GM12873 (cell line): ENCODE measurements around the gene LSP1.

Source experiments
- TF ChIP-seq, protein P1 (sequence below): IDR thresholded peaks from 2 replicates; pipeline ENCODE4 v1.5.1; 2012; ENCODE audit warnings: low read depth, mild to moderate bottlenecking, moderate library complexity, low read length, control low read depth; ENCODE audit not compliant: insufficient read depth; ENCODE audit errors: missing control alignments

LSP1 gene

DNA sequence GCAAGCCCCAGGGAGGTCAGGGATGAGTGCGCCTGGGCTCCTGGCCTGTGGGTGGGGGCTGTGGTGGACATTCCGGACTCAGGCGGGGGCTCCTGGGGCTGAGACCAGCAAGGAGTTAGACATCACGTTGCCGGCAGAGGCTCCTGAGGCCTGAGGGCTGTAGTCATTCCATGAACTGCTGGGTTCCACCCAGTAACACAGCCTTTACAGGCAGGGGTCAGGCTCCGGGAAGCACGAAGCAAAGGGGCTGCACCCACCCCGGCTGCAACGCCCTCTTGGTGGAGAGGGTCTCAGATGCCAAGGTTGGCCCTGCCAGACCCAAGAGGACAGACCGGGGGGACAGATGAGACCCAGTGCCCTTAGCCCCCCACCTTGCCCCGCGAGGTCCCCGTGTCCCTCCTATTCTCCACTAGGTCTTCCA is 75.6 kb downstream of the LSP1 start:
- TF ChIP-seq, protein P1, sequence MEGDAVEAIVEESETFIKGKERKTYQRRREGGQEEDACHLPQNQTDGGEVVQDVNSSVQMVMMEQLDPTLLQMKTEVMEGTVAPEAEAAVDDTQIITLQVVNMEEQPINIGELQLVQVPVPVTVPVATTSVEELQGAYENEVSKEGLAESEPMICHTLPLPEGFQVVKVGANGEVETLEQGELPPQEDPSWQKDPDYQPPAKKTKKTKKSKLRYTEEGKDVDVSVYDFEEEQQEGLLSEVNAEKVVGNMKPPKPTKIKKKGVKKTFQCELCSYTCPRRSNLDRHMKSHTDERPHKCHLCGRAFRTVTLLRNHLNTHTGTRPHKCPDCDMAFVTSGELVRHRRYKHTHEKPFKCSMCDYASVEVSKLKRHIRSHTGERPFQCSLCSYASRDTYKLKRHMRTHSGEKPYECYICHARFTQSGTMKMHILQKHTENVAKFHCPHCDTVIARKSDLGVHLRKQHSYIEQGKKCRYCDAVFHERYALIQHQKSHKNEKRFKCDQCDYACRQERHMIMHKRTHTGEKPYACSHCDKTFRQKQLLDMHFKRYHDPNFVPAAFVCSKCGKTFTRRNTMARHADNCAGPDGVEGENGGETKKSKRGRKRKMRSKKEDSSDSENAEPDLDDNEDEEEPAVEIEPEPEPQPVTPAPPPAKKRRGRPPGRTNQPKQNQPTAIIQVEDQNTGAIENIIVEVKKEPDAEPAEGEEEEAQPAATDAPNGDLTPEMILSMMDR: no peak

DNA sequence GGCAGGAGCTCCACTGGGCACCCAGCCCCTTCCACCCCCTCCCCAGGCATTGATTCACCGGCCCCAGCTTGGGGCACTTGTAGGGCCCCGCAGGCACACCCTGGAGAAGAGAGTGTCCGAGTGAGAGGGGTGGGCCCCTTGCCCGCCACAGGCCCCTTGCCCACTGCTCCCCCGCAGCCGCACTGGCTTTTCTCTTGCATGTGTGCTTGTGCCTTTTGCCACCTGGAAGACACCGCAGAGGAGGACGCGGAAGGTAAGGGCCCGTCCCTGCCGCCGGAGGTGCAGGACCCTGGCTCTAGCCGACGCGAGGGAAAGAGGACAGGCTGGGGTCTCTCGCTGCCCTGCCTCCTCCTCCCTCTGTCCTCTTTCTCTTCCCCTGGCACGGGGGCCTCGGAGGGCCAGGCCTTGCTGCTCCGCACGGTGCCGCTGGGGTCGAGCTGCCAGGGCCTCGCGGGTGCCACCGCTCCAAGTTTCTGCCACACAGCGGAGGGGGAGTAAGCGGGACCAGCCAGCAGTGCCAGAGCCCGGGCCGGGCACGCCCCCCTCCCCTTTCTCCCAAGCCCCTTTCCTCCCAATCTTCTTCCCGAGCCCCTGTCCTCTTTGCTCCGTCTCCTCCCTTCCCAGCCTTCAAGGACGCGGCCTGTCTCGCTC is 76.1 kb downstream of the LSP1 start:
- TF ChIP-seq, protein P1: no peak

DNA sequence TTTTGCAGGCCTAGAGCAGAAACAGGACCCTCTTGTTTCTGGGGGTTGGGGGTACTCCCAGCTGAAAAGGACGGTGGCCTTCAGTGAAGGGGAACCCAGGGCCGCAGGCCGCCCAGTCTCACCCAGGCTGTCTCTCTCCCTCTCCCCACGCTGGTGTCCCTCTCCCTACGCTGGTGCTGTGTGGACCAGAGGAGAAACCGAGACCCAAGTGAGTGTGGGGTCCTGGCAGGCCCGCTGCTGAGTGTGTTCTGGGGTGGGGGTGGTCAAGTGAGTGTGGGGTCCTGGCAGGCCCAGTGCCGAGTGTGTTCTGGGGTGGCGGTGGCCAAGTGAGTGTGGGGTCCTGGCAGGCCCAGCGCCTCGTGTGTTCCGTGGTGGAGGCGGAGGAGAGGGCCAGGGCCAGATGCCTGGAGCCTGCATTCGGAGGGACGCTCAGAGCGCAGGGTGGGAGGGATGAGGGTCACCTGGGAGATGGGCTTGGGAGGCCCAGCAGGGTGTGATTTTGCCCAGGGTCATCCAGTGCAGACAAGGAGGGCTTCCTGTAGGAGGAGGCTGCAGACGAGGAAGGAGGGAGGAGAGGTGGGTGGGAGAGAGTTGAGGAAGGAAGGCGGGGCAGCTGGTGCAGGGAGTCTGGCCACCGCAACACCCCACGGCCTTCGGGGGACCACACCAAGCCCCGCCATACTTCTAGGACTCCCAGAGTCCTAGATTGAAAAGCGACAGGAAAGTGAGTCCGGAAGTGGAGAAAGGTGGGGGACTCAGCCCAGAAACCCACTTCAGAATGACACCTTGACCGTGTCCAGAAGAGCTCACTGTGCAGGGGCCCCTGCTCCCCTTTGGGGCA is 77.0 kb downstream of the LSP1 start:
- TF ChIP-seq, protein P1: no peak

DNA sequence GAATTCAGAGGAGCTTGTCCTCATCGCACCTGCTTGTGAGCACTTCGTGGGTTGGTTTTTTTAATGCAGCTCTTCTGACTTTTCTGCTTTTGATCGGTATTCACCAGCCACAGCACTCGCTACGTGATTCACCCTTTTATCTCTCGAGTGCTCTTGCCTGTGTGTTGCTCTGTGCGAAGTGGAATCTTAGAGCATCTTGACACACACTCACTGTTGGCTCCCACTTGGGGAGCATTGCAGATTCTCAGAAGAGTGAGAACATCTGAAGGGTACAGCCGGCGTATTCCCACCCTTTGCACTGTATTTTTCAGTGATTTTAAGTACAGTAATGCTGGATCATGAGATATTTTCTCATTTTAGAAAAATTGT is 77.6 kb downstream of the LSP1 start:
- TF ChIP-seq, protein P1: no peak

DNA sequence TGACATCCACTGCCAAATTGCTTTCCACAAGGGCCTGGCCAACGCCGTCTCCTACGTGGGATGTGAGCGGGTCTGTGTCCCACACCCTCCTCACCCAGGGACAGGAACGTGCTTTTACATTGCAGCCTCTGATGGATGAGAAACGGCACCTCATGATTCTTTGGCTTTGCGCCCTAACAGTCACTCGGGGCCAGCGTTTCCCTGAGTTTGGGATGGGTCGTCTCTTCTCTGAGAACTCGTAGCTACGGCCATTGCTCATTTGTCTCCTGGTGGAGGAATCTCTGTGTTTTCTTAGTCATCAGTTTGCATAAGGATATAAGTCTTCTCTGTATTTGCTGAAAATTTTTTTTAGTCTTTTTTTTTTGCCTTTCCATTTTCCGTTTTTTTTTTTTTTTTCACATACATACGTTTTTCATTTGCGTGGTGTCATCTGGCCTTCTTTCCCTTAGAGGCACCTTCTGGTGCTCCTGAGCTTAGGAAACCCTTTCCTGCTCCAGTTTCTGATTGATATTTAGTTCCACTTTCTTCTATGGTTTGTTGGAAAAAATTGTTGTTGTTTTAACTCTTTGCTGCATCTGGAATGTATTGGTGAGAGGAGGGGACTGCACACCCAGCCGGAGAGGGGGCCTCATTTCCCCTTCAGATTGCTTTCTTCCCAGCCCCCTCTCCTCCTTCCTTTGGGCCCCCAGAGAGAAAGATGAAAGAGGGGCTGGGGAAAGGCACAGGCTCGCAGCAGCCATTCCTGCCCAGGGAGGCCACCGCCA is 78.6 kb downstream of the LSP1 start:
- TF ChIP-seq, protein P1: no peak

DNA sequence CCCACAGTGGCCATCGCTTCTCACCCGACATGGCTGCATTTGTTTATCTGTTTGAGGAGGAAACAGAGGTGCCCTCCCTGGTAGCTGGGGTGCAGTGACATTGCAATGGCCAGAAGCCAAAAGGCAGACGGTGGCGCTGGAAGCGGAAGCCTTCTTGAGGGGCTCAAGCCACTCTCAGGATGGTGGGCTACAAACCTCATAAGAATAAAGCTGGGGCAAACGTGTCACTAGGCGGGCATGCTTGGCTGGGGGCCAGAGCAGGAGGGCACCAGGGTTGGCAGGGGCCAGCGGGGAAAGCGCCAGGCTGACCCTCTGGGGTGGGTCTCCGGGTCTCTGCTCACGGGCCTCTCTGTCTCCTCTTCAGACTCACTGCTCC is 79.2 kb downstream of the LSP1 start:
- TF ChIP-seq, protein P1: no peak

DNA sequence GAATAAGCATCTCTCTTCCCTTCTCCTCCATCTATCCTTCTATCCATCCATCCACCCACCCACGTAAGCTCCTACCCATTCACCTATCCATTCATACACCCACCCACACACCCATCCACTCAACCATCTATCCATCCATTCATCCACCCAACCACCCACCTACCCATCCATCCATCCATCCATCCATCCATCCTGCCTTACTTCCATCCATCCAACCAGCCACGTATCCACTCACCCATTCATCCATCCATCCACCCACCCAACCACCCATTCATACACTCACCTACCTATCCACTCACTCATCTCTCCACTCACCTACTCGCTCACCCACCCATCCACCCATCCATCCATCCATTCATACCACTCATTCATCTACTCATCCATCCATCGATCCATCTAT is 79.8 kb downstream of the LSP1 start:
- TF ChIP-seq, protein P1: no peak
